ENCODE results near the gene CDC42EP3.

The CDC42EP3 gene

GRCh38 chr2:37618326-37618725 lies 53.1 kb downstream of the CDC42EP3 start:
- no peak for DNase-seq (ENCODE audit: low spot score)

- no peak for DNase-seq (ENCODE audit: low spot score)
Observed at GRCh38 chr2:37617119-37617892, 54.1 kb downstream of the CDC42EP3 start.

- no peak for DNase-seq (ENCODE audit: low spot score)
Observed at GRCh38 chr2:37616677-37617005, 54.8 kb downstream of the CDC42EP3 start.

GRCh38 chr2:37615804-37616676 lies 55.4 kb downstream of the CDC42EP3 start:
- DNase-seq (ENCODE audit: low spot score), result no peak

GRCh38 chr2:37614061-37614738 lies 57.2 kb downstream of the CDC42EP3 start:
- no peak for DNase-seq (ENCODE audit: low spot score)

- no peak for DNase-seq (ENCODE audit: low spot score)
Observed at GRCh38 chr2:37612382-37612781, 59.1 kb downstream of the CDC42EP3 start.

- DNase-seq (ENCODE audit: low spot score), result no peak
Observed at GRCh38 chr2:37610638-37611289, 60.7 kb downstream of the CDC42EP3 start.

- DNase-seq (ENCODE audit: low spot score), result no peak
Observed at GRCh38 chr2:37609782-37610181, 61.7 kb downstream of the CDC42EP3 start.

- no peak for DNase-seq (ENCODE audit: low spot score)
Observed at GRCh38 chr2:37604716-37605115, 66.7 kb downstream of the CDC42EP3 start.

GRCh38 chr2:37602702-37603101 lies 68.7 kb downstream of the CDC42EP3 start:
- no peak for DNase-seq (ENCODE audit: low spot score)

GRCh38 chr2:37602040-37602439 lies 69.4 kb downstream of the CDC42EP3 start:
- no peak for DNase-seq (ENCODE audit: low spot score)

- no peak for DNase-seq (ENCODE audit: low spot score)
Observed at GRCh38 chr2:37601569-37601968, 69.9 kb downstream of the CDC42EP3 start.

- no peak for DNase-seq (ENCODE audit: low spot score)
Observed at GRCh38 chr2:37600735-37601134, 70.7 kb downstream of the CDC42EP3 start.

- no peak for DNase-seq (ENCODE audit: low spot score)
Observed at GRCh38 chr2:37599688-37600525, 71.5 kb downstream of the CDC42EP3 start.

- no peak for DNase-seq (ENCODE audit: low spot score)
Observed at GRCh38 chr2:37593694-37594093, 77.7 kb downstream of the CDC42EP3 start.

- DNase-seq (ENCODE audit: low spot score), result no peak
Observed at GRCh38 chr2:37593024-37593423, 78.4 kb downstream of the CDC42EP3 start.

All from hematopoietic multipotent progenitor cell treated with erythropoietin and hydrocortisone succinate and interleukin-3 and kit ligand, for 17 days (in vitro differentiated cells).